ACHN (cell line): ENCODE data around the gene ADK.
"Not testable (repeated sequence)": the region's sequence is repeated elsewhere in the genome, so short reads cannot be mapped to it uniquely, and the experiment has no call there.

Source experiments
- DNase-seq: peaks from one replicate; pipeline ENCODE4 v3.0.0-alpha.2; 2015
- in situ Hi-C: cut with HindIII; loops from 2 replicates; pipeline ENCODE4 v1.10.0; 2017; ENCODE audit warnings: low sequenced_read_pairs, low pct_ligation_motif_present, low pct_unique_long_range_greater_than_20kb

ADK gene

DNA sequence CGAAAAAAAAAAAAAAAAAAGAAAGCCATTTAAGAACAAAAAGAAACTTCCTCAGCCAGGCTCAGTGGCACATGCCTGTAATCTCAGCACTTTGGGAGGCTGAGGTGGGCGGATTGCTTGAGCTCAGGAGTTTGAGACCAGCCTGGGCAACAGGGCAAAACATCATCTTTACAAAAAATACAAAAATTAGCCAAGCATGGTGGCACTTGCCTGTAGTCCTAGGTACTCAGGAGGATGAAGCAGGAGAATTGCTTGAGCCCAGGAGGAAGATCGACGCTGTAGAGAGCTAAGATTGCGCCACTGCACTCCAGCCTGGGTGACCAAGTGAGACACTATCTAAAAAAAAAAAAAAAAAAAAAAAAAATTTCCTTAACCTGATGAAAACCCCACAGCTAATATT lies 12.4 kb upstream of the ADK start:
- in situ Hi-C loops, DNase-seq: not testable (repeated sequence)

DNA sequence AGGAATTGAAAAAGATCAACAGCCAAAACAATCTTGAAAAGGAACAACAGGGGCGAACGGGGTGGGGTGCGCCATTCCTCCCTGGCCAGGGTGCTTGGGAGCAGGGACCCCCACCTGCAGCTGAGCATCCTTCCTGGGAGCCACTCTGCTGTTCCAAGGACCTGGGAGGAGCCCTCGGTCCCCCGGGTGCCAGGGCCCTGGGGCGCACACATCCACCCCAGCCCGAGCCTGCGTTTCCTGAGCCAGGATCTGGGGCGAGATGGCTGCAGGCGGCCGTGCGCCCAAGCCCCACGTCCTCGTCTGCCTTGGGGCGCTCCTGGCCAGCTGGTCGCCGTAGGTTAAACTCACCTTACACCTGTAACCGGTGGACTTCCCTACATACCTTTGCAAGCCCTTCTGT lies 11.0 kb upstream of the ADK start:
- in situ Hi-C loops, result no loop called here
- no peak for DNase-seq

DNA sequence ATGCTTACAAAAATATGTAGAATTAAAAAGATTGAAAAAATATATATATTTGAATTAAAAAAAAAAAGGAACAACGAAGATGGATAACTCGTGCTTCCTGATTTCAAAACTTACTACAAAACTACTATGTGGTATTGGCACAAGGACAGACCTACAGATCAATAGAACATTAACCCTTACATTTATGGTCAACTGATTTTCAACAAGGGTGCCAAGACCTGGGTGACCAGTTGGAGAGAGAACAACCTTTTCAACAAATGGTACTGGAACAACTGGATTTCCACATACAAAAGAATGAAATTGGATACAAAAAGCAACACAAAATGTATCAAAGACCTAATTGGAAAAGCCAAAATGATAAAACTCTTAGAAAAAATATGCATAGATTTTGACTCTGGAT lies 10.5 kb upstream of the ADK start:
- in situ Hi-C loops, result no loop called here
- DNase-seq, result no peak

DNA sequence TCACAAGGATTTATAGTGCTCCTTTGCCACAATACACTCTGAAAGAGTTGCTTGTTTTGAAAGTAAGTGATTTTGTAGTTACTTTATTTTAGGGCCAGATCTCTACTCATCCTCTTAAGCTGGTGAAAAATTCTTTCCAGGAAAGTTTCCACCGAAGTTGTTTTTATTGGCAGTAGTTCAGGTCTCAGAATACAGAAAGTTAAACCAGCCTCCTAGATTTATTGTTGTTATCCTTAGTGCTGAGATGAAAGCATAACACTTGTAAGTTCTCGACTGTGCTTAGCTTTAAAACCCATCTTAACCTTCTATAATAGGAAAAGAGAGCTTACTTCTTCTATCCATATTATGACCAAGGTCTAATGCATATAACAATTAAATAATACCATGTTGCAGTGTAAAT lies 5.9 kb upstream of the ADK start:
- in situ Hi-C loops, result no loop called here
- DNase-seq, result peak; percentile 22

DNA sequence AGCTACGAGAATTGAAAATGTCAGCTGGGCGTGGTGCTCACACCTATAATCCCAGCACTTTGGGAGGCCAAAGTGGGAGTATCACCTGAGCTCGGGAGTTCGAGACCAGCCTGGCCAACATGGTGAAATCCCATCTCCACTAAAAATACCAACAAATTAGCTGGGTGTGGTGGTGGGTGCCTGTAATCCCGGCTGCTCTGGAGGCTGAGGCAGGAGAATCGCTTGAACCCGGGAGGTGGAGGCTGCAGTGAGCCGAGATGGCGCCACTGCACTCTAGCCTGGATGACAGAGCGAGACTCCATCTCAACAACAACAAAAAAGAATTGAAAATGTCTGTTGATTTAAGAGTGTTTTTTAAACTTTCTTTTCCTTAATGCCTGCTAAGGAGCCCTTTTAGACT lies 4.0 kb upstream of the ADK start:
- DNase-seq, in situ Hi-C loops: not testable (repeated sequence)

GRCh38 chr10:74150204-74150989 lies 624 bp upstream of the ADK start, which contains the start of gene AP3M1:
Gene AP3M1, minus strand, starts transcription at chr10:74150828. Its CDS starts 12,449 bp downstream, at chr10:74138379.
- in situ Hi-C loops, result no loop called here
- no peak for DNase-seq

DNA sequence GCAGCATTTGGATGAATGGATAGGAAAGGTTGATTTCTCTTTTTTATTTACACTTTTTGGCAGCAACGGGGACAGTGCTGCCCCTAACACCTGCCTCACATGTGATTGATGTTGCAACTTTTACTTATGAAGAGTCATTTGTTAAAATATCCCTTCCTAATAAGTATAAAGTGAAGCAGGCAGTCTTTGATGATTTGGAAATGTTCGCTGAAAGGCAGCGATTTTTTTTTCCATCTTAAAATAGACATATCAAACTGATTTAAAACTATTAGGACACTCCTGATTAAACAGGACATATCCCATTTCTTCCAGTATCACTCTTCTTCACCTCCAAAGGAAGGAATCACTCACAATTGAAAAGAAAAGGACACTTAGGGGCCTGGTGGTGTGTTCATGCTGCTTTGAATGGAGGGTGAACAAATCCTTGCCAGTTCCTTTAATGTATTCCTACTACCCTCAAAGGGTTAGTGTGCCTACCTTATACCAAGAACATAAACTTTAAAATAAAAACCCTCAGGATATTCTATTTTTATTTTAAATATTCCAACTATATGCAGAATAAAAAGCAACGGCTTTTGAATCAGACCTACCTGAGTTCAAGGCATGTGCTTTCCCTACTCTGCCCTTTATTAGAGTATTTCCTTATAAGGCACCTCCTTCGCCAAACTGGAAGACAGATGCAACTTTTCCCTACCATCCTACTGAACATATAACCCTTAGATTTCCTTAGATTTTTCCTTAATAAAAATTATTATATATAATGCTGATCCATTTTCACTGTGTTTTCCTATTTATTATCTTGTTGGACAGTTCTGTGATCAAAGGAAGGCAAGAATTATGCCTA lies 1.1 kb downstream of the ADK start:
- no peak for DNase-seq
- in situ Hi-C loops, result no loop called here

- in situ Hi-C loops, result no loop called here
- peak; percentile 65 for DNase-seq
Observed at GRCh38 chr10:74153123-74153522, 2.1 kb downstream of the ADK start.

GRCh38 chr10:74153676-74154075 lies 2.7 kb downstream of the ADK start:
- in situ Hi-C loops, result no loop called here

DNA sequence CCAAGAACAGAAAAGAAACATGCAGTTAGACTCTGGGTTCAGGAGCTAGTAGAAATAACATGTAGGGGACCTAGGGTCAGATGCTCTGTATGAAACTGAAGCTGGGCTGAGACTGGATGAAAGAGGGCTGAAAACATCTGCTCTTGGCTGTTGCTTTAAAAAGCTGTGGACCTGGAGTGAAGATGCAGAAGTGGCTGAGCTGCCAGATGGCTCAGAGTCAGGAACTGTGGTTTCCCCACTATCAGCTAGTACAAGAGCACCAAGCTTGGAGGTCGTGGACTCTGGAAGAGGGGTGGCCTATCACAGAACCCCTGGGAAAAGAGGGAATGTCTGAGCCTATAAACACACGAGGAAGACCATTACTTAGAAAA lies 5.9 kb downstream of the ADK start:
- in situ Hi-C loops, result no loop called here
- DNase-seq, result no peak

More at GRCh38 chr10:74153676-74154075, 2.7 kb downstream of the ADK start:
- DNase-seq, result no peak

GRCh38 chr10:74160013-74160412 lies 9.0 kb downstream of the ADK start:
- no peak for DNase-seq
- in situ Hi-C loops, result no loop called here

GRCh38 chr10:74163319-74164068 lies 12.5 kb downstream of the ADK start:
- no peak for DNase-seq
- in situ Hi-C loops, result no loop called here

GRCh38 chr10:74164716-74165529 lies 13.9 kb downstream of the ADK start:
- in situ Hi-C loops, result no loop called here
- no peak for DNase-seq

DNA sequence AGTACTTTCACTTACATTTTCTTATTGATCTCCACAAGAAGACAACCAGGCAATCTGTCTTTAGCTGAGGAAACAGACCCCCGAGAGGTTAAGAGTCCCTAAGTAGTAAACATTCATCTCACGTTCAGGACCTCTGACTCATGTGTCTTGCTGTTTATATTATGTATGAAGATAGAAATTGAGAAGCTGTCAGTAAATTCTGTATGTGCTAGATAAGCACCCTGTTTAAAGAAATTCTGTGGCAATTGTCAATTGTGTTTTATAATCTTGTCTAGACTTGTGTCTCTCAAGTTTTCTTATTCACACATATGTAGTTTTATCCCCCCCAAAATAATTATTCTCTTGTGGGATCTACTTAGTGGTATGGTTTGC lies 14.5 kb downstream of the ADK start:
- DNase-seq, result no peak
- in situ Hi-C loops, result no loop called here

DNA sequence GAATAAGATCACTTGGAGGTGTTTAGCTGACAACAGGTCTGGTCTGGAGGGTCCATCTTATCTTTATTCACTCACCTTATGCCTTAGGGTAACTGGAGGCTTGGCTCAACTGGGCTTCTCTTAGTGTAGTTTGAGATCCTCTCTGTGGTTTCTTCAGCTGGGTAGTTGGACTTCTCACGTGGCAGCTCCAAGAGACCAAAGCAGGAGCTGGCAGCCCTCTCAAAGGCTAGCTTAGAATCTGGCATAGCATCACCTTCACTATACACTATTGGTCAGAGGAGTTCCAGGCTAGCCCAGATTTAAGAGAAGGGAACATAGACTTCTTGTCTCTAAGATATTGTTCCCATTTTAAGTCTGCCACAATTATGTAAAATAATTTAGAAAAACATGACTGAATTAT lies 16.4 kb downstream of the ADK start:
- in situ Hi-C loops, result no loop called here
- DNase-seq, result no peak

DNA sequence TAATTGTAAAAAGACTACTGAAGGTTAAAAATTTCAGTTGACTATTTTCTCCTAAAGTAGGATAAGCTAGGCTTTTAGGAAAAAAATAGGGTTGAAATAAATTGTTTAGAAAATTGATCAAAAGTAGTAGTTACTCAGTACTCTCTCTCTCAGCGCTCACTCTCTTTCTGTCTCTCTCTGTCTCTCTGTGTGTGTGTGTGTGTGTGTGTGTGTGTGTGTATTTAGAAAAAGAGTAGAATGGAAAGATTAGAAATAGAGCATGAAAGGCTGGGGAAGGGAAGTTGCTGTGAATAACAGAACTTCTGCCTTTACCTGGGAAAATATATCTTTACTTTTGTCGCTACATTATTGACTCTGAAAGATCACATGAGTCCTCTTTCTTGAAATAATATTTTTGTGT lies 20.6 kb downstream of the ADK start:
- no peak for DNase-seq
- in situ Hi-C loops, result no loop called here

- DNase-seq, result no peak
- in situ Hi-C loops, result no loop called here
Observed at GRCh38 chr10:74174521-74174920, 23.5 kb downstream of the ADK start.
